Mucosa of descending colon (tissue), 3 donors: ENCODE data around the gene IFI6. TPM values are rescaled to one million over a fixed set of nuclear protein-coding genes. Genes with fewer than 3 reads are reported as not detected.

Source experiments
- ATAC-seq: fragments of 200-7000 bp; cut with Tn5 transposase; one replicate; pipeline ENCODE4 v1.9.1; 2020; ENCODE audit warnings: mild to moderate bottlenecking, moderate library complexity
- DNase-seq, 3 donors: peaks; one replicate each; pipeline ENCODE4 v3.0.0-alpha.2; 2020
- H3K36me3 ChIP-seq: fragments of 200-600 bp; one replicate; pipeline ENCODE4 v1.8.0; 2021; ENCODE audit warnings: low read depth, mild to moderate bottlenecking
- H3K4me1 ChIP-seq: fragments of 200-600 bp; one replicate; pipeline ENCODE4 v1.8.0; 2021; ENCODE audit warnings: low read depth, mild to moderate bottlenecking
- H3K4me3 ChIP-seq: fragments of 200-600 bp; one replicate; pipeline ENCODE4 v1.8.0; 2021; ENCODE audit warnings: mild to moderate bottlenecking
- H3K9me3 ChIP-seq: fragments of 200-600 bp; one replicate; pipeline ENCODE4 v1.8.0; 2021; ENCODE audit warnings: mild to moderate bottlenecking
- intact Hi-C, 2 donors: fragments of 100-400 bp; cut with DNase I in 1 of 2; cut with micrococcal nuclease in 1 of 2; formaldehyde crosslinking; loops; one replicate each; pipeline versions ENCODE4 v1.11.0 to v1.11.1; 2022; cut with DNase I, micrococcal nuclease
- total RNA-seq, 3 donors: library from RNA; stranded (reverse); fragmentation: NEBNext Ultra II Directional in 2 of 3; extraction: Animal tissue kit (Norgen Biotek cat#: 25700) in 2 of 3; gene quantifications; one replicate each; pipeline versions ENCODE4 v1.2.1 to v1.2.4, GENCODE V29; 2021 to 2023
- TF ChIP-seq, protein P1 (sequence below): fragments of 200-600 bp; IDR thresholded peaks from one replicate; pipeline ENCODE4 v1.8.0; 2022; ENCODE audit warnings: antibody characterized with exemption, mild to moderate bottlenecking
- donor health status: DM: no; HTN: no; CAD: no; lungs with moderate emphysema.
- donor health status: DM: no; HTN: no; CAD: no.
- donor health status: DM: no; HTN: yes; CAD: no.

IFI6 gene
- total RNA-seq, 3 donors from 2014 or later: 8.3 to 51.4 (median 45.4) TPM

GRCh38 chr1:27668121-27668807, 3.7 kb downstream of the IFI6 start:
- Histone ChIP-seq H3K4me1 (peaks cover 16% of the 10 kb centered on the region), H3K4me3 (no peak overlapping the region), H3K36me3 (no peaks in the 10 kb centered on the region), H3K9me3 (no peaks in the 10 kb centered on the region)
- DNase-seq (no peak), ATAC-seq (no peak)
- intact Hi-C loops: no loop called here
- TF ChIP-seq, protein P1, sequence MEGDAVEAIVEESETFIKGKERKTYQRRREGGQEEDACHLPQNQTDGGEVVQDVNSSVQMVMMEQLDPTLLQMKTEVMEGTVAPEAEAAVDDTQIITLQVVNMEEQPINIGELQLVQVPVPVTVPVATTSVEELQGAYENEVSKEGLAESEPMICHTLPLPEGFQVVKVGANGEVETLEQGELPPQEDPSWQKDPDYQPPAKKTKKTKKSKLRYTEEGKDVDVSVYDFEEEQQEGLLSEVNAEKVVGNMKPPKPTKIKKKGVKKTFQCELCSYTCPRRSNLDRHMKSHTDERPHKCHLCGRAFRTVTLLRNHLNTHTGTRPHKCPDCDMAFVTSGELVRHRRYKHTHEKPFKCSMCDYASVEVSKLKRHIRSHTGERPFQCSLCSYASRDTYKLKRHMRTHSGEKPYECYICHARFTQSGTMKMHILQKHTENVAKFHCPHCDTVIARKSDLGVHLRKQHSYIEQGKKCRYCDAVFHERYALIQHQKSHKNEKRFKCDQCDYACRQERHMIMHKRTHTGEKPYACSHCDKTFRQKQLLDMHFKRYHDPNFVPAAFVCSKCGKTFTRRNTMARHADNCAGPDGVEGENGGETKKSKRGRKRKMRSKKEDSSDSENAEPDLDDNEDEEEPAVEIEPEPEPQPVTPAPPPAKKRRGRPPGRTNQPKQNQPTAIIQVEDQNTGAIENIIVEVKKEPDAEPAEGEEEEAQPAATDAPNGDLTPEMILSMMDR: no peak

GRCh38 chr1:27666791-27667254, 5.2 kb downstream of the IFI6 start:
- intact Hi-C loops: no loop called here
- no peak for DNase-seq
- TF ChIP-seq, protein P1: no peak
- no peaks in the 10 kb centered on the region for H3K9me3 ChIP-seq
- ATAC-seq: no peak
- H3K4me3 ChIP-seq: no peak overlapping the region
- no peaks in the 10 kb centered on the region for H3K36me3 ChIP-seq
- H3K4me1 ChIP-seq: peaks cover 11% of the 10 kb centered on the region

- intact Hi-C loops: no loop called here
- TF ChIP-seq, protein P1: no peak
Observed at GRCh38 chr1:27666294-27666693, 5.7 kb downstream of the IFI6 start.

DNA sequence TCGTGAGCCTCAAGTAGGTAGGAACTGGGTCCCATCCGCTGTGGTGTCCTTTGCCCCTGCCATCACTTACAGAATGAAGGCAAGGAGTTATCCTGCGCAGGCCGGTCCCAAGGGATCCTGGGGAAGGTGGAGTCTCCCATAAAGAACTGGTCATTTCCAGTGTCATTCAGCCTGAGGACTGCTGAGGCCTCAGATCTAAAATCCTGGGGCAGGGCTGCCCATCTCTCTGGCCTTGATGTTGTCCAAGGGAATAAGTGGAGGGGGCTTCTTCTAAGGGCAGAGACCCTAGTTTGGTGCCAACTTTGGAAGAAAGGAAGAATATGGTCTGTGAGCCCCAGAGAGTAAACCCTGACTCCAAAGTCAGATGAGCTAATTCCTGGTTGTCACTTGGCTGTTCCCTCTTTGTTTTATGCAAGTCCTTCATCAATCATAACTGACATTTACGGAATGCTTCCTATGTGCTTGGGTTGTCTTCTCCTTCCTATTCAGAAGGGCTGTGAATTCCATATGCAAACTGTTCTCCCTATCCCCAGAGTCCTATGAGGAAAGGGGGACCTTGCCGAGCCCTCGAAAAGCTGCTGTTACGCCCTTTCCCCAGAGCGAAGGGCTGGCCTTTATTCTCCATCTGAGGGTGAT, 6.9 kb downstream of the IFI6 start:
- DNase-seq: no peak
- Histone ChIP-seq H3K4me3 (no peak overlapping the region), H3K9me3 (no peaks in the 10 kb centered on the region), H3K36me3 (no peaks in the 10 kb centered on the region), H3K4me1 (peaks cover 8% of the 10 kb centered on the region)
- no peak for ATAC-seq
- TF ChIP-seq, protein P1: no peak
- intact Hi-C loops: no loop called here

More at GRCh38 chr1:27666294-27666693, 5.7 kb downstream of the IFI6 start:
- DNase-seq (no peak), ATAC-seq (no peak)
- Histone ChIP-seq H3K9me3 (no peaks in the 10 kb centered on the region), H3K4me3 (no peak overlapping the region), H3K36me3 (no peaks in the 10 kb centered on the region), H3K4me1 (peaks cover 8% of the 10 kb centered on the region)

DNA sequence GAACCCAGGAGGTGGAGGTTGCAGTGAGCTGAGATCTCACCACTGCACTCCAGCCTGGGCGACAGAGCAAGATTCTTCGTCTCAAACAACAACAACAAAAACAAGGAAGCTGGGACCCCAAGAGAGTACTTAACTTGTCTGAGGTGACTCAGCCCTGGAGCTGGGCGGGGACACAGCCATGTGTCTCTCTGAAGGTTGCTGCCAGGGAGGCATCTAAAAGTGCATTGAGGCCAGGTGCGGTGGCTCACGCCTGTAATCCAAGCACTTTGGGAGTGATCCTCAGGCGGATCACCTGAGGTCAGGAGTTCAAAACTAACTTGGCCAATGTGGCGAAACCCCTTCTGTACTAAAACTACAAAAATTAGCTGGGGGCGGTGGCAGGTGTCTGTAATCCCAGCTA, 7.7 kb downstream of the IFI6 start:
- DNase-seq: no peak
- intact Hi-C loops: loop anchor here (5.0 kb wide), 1 partner anchor 57 kb away; no protein-coding TSS in a partner anchor
- H3K4me1 ChIP-seq: peaks cover 7% of the 10 kb centered on the region
- H3K4me3 ChIP-seq: no peak overlapping the region
- ATAC-seq: no peak
- no peaks in the 10 kb centered on the region for H3K36me3 ChIP-seq
- TF ChIP-seq, protein P1: no peak
- H3K9me3 ChIP-seq: no peaks in the 10 kb centered on the region
